ENCODE data around the gene AHSA1.
"Not testable (repeated sequence)": the region's sequence is repeated elsewhere in the genome, so short reads cannot be mapped to it uniquely, and the experiment has no call there.

Gene AHSA1

GRCh38 chr14:77457522-77458248, at the start of gene AHSA1, which contains the start of gene VIPAS39:
AHSA1 (plus strand) TSS chr14:77458093; CDS start chr14:77458190, 97 bp downstream.
VIPAS39 (minus strand) TSS chr14:77457601; CDS start chr14:77454102, 3,499 bp downstream.
- intact Hi-C loops (cut with DNase I) = loop anchor here (2.0 to 5.0 kb wide), 3 partner anchors 95 to 250 kb away; partner anchors contain the start of genes ALKBH1, GSTZ1, POMT2 and SLIRP
- peak; percentile 92 to 100 (median 98) for DNase-seq

GRCh38 chr14:77409131-77409533, 48.8 kb upstream of the AHSA1 start:
- DNase-seq = no peak
- intact Hi-C loops (cut with DNase I) = no loop called here

DNA sequence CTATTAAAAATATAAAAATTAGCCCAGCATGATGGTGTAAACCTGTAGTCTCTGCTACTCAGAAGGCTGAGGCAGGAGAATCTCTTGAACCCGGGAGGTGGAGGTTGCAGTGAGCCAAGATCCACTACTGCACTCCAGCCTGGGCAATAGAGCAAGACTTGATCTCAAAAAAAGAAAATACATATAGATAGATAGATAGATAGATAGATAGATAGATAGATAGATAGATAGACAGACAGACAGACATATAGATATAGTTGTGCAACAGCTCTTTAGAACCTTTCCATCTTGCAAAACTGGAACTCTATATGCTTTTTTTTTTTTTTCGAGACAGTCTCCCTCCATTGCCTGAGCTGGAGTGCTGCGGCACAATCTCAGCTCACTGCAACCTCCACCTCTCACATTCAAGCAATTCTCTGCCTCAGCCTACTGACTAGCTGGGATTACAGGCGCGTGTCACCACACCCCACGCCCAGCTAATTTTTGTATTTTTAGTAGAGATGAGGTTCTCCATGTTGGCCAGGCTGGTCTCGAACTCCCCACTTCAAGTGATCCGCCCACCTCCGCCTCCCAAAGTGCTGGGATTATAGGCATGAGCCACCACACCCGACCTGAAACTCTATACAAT, 42.4 kb upstream of the AHSA1 start:
- peak in 24 of 42 donors; percentile 4 to 51 (median 27) for DNase-seq
- intact Hi-C loops (cut with DNase I) = not testable (repeated sequence)

GRCh38 chr14:77416098-77416497, 41.8 kb upstream of the AHSA1 start:
- intact Hi-C loops (cut with DNase I); DNase-seq: not testable (repeated sequence)

DNA sequence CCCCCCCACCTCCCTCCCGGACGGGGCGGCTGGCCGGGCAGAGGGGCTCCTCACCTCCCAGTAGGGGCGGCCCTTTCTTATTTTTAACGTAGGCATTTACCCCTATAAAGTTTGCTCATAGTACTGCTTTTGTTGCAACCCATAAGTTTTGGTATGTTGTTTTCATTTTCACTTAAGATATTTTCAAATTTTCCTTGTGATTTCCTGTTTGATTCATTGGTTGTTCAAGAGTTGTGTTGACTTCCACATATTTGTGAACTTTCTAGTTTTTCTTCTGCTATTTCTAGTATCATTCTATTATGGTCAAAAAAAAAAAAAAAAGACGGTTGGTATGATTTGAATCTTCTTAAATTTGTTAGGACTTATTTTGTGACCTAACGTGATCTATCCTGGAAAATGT, 41.1 kb upstream of the AHSA1 start:
- intact Hi-C loops (cut with DNase I) = no loop called here
- DNase-seq = no peak

GRCh38 chr14:77421201-77421600, 36.7 kb upstream of the AHSA1 start:
- DNase-seq = no peak
- intact Hi-C loops (cut with DNase I) = no loop called here

DNA sequence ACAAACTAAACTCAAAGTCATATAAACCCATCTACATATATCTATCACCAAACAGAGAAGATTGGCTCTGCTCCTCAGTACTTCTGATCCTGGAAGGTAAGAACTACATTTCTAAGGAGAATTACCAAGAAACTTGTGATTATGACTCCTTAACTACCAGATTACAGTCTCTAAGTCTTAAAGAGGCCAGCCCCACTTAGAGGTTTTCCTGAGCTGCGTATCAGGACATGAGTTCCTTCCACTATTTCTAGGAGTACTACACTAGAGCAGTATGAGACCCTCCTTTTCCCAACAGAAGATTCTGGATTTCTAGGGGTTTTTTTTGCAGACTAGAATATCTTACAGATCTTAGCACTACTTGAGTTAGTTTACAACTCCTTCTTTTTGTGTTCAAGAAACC, 34.5 kb upstream of the AHSA1 start, which contains the start of gene NOXRED1:
Gene NOXRED1, minus strand, starts transcription at position 101 of the 400 bp plus-strand sequence. CDS start 634 bp downstream, outside the sequence.
- DNase-seq = no peak
- intact Hi-C loops (cut with DNase I) = no loop called here

GRCh38 chr14:77424862-77425261, 33.0 kb upstream of the AHSA1 start:
- intact Hi-C loops (cut with DNase I) = no loop called here
- no peak for DNase-seq

DNA sequence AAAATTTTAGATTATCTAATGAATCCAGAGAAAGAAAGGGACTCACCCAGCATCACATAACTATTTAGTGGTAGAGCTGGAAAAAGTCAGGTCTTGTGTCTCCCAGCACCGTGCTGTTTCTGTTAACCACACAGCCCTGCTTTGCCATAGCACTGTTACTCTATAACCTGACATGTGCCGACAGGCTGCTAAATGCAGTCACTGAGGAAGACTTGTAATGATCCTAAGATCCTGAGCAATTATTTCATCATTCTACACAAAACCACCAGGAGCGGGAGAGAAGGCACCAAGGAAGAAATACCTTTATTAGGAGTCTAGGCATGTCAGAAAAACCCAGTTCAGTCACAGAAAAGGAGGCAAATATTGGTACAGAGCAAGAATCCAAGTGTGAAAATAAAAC, 31.5 kb upstream of the AHSA1 start:
- intact Hi-C loops (cut with DNase I) = no loop called here
- DNase-seq = peak in 16 of 42 donors; percentile 2 to 58 (median 23)

- no peak for DNase-seq
- intact Hi-C loops (cut with DNase I) = no loop called here
Observed at GRCh38 chr14:77436042-77436441, 21.9 kb upstream of the AHSA1 start.

DNA sequence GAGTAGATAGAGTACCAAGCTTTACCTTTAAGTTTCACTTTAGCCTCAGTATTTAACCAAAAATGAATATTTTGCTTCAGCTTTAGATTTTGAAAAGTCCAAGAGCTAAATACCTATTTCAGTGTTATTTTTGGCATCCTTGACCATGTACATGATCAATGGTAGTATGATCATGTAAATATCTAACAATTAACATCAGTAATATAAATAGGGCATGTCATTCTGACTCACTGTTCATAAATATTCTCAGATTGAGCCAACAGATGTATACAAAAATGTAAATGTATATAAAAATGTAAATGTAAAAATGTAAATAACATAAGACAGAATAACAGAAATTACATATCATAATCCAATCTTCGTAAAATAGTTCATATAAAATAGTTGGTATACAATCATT, 19.3 kb upstream of the AHSA1 start:
- DNase-seq = no peak
- intact Hi-C loops (cut with DNase I) = no loop called here

GRCh38 chr14:77439861-77440260, 18.0 kb upstream of the AHSA1 start:
- intact Hi-C loops (cut with DNase I) = no loop called here
- no peak for DNase-seq

DNA sequence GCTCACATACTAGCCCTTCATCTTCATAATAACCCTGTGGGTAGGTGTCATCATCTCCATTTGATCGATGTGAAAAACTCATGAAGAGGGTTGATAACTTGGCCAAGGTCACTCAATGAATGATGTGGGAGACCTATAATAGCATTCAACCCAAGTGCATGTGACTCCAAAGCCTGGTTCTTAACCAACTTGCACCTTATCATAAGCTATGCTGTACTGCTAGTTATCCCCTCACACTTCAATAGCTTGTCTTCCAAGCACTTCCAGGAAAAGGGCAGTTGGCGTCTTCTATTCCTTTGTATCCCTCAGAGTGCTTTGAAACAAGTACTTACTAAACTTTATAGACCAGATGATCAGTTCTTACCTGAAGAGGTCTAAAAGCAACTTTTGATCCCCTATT, 15.7 kb upstream of the AHSA1 start:
- intact Hi-C loops (cut with DNase I) = no loop called here
- no peak for DNase-seq

GRCh38 chr14:77455966-77456640, 1.8 kb upstream of the AHSA1 start:
- no peak for DNase-seq
- intact Hi-C loops (cut with DNase I) = loop anchor here (2.0 to 5.0 kb wide), 3 partner anchors 96 to 251 kb away; partner anchors contain the start of genes ALKBH1, GSTZ1, POMT2 and SLIRP

GRCh38 chr14:77457115-77457521, 775 bp upstream of the AHSA1 start:
- peak in 4 of 42 donors; percentile 13 to 39 (median 19) for DNase-seq
- intact Hi-C loops (cut with DNase I) = loop anchor here (2.0 to 5.0 kb wide), 3 partner anchors 95 to 250 kb away; partner anchors contain the start of genes ALKBH1, GSTZ1, POMT2 and SLIRP

DNA sequence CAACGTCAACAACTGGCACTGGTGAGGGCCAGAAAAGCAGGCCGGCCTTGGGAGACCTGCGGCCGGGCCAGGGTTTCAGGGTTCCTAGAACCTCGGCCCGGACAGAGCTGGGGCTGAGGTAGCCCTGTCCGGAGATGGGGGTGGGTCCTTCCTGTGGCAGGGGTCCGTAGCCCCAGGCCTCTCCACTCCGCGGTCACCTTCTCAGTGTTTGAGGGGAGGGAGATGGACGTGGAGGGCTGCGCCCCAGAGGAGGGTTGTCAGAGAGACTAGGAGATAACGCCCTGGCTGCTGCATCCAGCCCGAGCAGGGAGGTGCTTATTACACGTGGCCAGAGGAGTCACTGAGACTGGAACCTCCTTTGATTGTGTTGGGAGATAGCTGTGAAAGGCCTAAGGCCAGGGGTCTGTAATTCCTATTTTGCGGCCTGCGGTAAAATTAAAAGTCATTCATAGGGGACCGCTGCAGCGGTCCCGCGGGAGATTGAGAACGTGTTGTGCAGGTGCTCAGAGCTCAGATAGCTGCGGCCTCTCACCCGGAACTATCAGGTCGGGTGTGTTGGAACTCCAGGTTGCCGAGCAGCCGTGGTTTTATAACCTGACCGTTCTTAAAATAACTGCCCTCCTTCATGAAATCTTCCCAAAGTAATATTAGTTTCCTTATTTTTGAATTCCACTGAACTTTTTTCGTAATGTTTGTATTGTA, 507 bp downstream of the AHSA1 start:
- DNase-seq = peak in 27 of 42 donors; percentile 2 to 52 (median 22)

DNA sequence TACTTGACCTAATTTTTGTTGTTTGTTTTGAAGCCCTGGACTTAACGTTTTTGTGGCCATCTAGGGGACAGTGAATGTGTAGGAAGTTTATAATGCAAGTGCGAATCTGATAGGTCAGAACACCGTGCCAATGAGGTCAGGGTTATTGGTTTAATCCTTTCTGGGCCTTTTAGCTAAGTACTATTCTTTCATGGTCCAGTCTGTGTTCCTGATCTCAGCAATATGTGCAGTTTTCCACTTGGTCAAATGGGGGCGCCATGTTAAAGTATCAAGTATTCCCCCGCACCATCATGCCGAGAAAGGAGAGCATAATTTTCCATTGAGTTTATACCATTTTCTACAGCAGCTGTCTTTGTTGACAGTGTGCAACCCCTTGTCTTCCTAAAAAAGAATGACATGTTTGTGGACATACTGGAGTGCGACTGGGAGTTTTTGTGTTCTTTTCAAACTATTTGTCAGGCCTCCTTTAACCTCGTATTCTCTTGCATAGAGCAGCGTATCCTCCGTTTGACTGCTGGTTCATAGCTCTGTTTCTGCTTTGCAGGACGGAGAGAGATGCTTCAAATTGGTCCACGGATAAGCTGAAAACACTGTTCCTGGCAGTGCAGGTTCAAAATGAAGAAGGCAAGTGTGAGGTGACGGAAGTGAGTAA, 1.3 kb downstream of the AHSA1 start:
- DNase-seq = peak in 40 of 42 donors; percentile 40 to 89 (median 74)
- intact Hi-C loops (cut with DNase I) = loop anchor here (5.0 kb wide), 2 partner anchors 93 to 248 kb away; partner anchors contain the start of genes ALKBH1 and SLIRP

More for the DNA sequence above, 507 bp downstream of the AHSA1 start:
- intact Hi-C loops (cut with DNase I) = loop anchor here (5.0 kb wide), 2 partner anchors 94 to 249 kb away; partner anchors contain the start of genes ALKBH1 and SLIRP

- intact Hi-C loops (cut with DNase I) = no loop called here
- DNase-seq = no peak
Observed at GRCh38 chr14:77467801-77468200, 9.9 kb downstream of the AHSA1 start.

Data from head of caudate nucleus (tissue), 42 donors.